IMR-90 (cell line): ENCODE measurements around the gene PPM1H.

Source experiments
- BHLHE40 ChIP-seq: fragments of 150-350 bp; IDR thresholded peaks from 2 replicates; pipeline ENCODE4 v1.6.1; 2016; ENCODE audit warnings: mild to moderate bottlenecking, low read depth, low read length
- CEBPB ChIP-seq: IDR thresholded peaks from 2 replicates; pipeline ENCODE4 v1.6.1; 2012; ENCODE audit warnings: low read depth, low read length, improper control_type of control experiment
- CHD1 ChIP-seq: IDR thresholded peaks from 2 replicates; pipeline ENCODE4 v1.6.1; 2012; ENCODE audit warnings: low read depth, low read length, improper control_type of control experiment
- CTCF ChIP-seq: conservative IDR thresholded peaks from 2 replicates; pipeline ENCODE4 v1.5.1; 2012; ENCODE audit warnings: mild to moderate bottlenecking, low read depth, low read length, improper control_type of control experiment
- MAFK ChIP-seq: IDR thresholded peaks from 2 replicates; pipeline ENCODE4 v1.6.1; 2012; ENCODE audit warnings: low read depth, low read length, improper control_type of control experiment
- MAZ ChIP-seq: IDR thresholded peaks from 2 replicates; pipeline ENCODE4 v1.6.1; 2012; ENCODE audit warnings: low read depth, mild to moderate bottlenecking, low read length, improper control_type of control experiment, moderate library complexity, borderline replicate concordance
- POLR2A ChIP-seq: IDR thresholded peaks from 2 replicates; pipeline ENCODE4 v1.6.1; 2012; ENCODE audit warnings: mild to moderate bottlenecking, low read depth, low read length
- RAD21 ChIP-seq: IDR thresholded peaks from 2 replicates; pipeline ENCODE4 v1.6.1; 2012; ENCODE audit warnings: low read length, improper control_type of control experiment
- RCOR1 ChIP-seq: IDR thresholded peaks from 2 replicates; pipeline ENCODE4 v1.6.1; 2012; ENCODE audit warnings: mild to moderate bottlenecking, low read length, improper control_type of control experiment; ENCODE audit not compliant: insufficient replicate concordance
- RFX5 ChIP-seq: IDR thresholded peaks from 2 replicates; pipeline ENCODE4 v1.8.0; 2012; ENCODE audit warnings: low read depth, mild to moderate bottlenecking, low read length, moderate library complexity
- SMC3 ChIP-seq: fragments of 150-350 bp; IDR thresholded peaks from 2 replicates; pipeline ENCODE4 v1.6.1; 2016; ENCODE audit warnings: low read depth, mild to moderate bottlenecking, antibody characterized with exemption, low read length, moderate library complexity
- USF2 ChIP-seq: fragments of 150-350 bp; IDR thresholded peaks from 2 replicates; pipeline ENCODE4 v1.6.1; 2017; ENCODE audit warnings: mild to moderate bottlenecking, antibody characterized with exemption, low read length, low read depth
- TF ChIP-seq, protein P1 (sequence below): fragments of 150-350 bp; IDR thresholded peaks from 2 replicates; pipeline ENCODE4 v1.6.1; 2016; ENCODE audit warnings: low read depth, mild to moderate bottlenecking, low read length, moderate library complexity, borderline replicate concordance

GRCh38 chr12:62618930-62619329, 316.0 kb downstream of the PPM1H start:
- TF ChIP-seq RCOR1 (no peak), BHLHE40 (no peak), CTCF (no peak), POLR2A (no peak), RFX5 (no peak), CHD1 (no peak), USF2 (no peak), SMC3 (no peak), MAZ (no peak), CEBPB (no peak), MAFK (no peak), RAD21 (no peak)
- TF ChIP-seq, protein P1, sequence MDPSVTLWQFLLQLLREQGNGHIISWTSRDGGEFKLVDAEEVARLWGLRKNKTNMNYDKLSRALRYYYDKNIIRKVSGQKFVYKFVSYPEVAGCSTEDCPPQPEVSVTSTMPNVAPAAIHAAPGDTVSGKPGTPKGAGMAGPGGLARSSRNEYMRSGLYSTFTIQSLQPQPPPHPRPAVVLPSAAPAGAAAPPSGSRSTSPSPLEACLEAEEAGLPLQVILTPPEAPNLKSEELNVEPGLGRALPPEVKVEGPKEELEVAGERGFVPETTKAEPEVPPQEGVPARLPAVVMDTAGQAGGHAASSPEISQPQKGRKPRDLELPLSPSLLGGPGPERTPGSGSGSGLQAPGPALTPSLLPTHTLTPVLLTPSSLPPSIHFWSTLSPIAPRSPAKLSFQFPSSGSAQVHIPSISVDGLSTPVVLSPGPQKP: no peak
